Suprapubic skin (tissue), 3 donors: ENCODE results near the gene IL1A.

Experiments
- POLR2A ChIP-seq, 2 donors: fragments of 450-650 bp; IDR thresholded peaks; one replicate each; pipeline ENCODE4 v1.6.1; 2017; ENCODE audit warnings: antibody characterized with exemption in 2 of 2, mild to moderate bottlenecking in 2 of 2, moderate library complexity in 2 of 2
- TF ChIP-seq, protein P1 (sequence below), 2 donors: fragments of 200-600 bp in 1 of 2; fragments of 450-650 bp in 1 of 2; sonication (generic) in 1 of 2; IDR thresholded peaks; one replicate each; pipeline ENCODE4 v1.5.1; 2016 to 2019; ENCODE audit warnings: antibody characterized with exemption in 2 of 2, mild to moderate bottlenecking in 1 of 2, moderate library complexity in 1 of 2

DNA sequence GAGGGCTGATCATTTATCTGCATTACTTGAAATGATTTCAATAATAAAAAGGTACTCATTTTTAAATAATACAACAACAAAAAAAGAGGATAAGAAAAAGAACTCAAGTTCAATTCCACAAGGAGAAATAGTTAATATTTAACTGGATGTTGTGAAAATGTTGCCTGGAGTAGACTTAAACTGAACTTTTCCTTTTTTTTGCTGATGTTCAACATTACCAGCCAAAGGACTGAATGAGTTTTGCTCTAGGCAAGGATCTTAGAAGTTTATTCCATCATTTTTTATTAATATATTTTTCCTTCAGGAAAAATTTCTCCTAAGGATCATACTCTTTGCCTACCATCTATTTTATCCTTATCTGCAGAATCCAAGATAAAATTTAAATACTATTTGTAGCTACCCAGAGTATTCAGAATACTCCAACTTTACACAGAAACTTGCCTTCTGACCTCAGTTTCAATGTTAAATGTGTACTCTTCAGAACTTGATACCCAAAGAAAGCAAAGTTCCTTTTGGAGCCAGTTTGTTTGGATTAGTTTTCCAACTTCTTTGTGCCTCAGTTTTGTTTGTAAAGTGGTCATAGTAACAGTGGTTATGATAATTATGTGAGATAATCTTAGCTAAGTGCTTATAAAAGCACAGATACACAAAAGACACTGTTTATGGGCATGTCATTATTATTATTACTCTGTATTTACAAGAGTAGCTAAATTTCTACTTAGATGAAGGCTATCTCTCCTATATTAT, 32.7 kb downstream of the IL1A start:
- TF ChIP-seq, protein P1, sequence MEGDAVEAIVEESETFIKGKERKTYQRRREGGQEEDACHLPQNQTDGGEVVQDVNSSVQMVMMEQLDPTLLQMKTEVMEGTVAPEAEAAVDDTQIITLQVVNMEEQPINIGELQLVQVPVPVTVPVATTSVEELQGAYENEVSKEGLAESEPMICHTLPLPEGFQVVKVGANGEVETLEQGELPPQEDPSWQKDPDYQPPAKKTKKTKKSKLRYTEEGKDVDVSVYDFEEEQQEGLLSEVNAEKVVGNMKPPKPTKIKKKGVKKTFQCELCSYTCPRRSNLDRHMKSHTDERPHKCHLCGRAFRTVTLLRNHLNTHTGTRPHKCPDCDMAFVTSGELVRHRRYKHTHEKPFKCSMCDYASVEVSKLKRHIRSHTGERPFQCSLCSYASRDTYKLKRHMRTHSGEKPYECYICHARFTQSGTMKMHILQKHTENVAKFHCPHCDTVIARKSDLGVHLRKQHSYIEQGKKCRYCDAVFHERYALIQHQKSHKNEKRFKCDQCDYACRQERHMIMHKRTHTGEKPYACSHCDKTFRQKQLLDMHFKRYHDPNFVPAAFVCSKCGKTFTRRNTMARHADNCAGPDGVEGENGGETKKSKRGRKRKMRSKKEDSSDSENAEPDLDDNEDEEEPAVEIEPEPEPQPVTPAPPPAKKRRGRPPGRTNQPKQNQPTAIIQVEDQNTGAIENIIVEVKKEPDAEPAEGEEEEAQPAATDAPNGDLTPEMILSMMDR (IDR thresholded peaks at IDR 0.05), result no peak
- no peak for TF ChIP-seq POLR2A (IDR thresholded peaks at IDR 0.05)
